ENCODE results near the gene CENPS. TPM values are rescaled to one million over a fixed set of nuclear protein-coding genes. Genes with fewer than 3 reads are reported as not detected.

The CENPS gene
- total RNA-seq, 2 donors from 2014 or later: 7.2 to 13.7 TPM

- Mint-ChIP-seq H3K4me3 (no peak overlapping the region), H3K9me3 (no peaks in the 10 kb centered on the region), H3K27me3 (no peaks in the 10 kb centered on the region), H3K27ac (no peak overlapping the region), H3K36me3 (ENCODE audit: low read depth) (peaks cover 5% of the 10 kb centered on the region), H3K4me1 (peaks cover 8% of the 10 kb centered on the region)
- no peak for ATAC-seq (replicated peaks)
Measured at GRCh38 chr1:10479296-10479695, 49.1 kb downstream of the CENPS start.

GRCh38 chr1:10480614-10481013 lies 50.4 kb downstream of the CENPS start:
- Mint-ChIP-seq H3K27me3 (no peaks in the 10 kb centered on the region), H3K36me3 (ENCODE audit: low read depth) (peaks cover 10% of the 10 kb centered on the region), H3K4me1 (peaks cover 14% of the 10 kb centered on the region), H3K9me3 (no peaks in the 10 kb centered on the region), H3K4me3 (no peak overlapping the region), H3K27ac (no peak overlapping the region)
- no peak for ATAC-seq (replicated peaks)

- Mint-ChIP-seq H3K27me3 (no peaks in the 10 kb centered on the region), H3K4me1 (peaks cover 12% of the 10 kb centered on the region), H3K36me3 (ENCODE audit: low read depth) (peaks cover 18% of the 10 kb centered on the region), H3K9me3 (no peaks in the 10 kb centered on the region), H3K4me3 (no peak overlapping the region), H3K27ac (peak overlapping the region; percentile 1)
- no peak for ATAC-seq (replicated peaks)
Measured at GRCh38 chr1:10484521-10484920, 54.3 kb downstream of the CENPS start.

- peaks cover 14% of the 10 kb centered on the region for H3K4me1 Mint-ChIP-seq
- peaks cover 21% of the 10 kb centered on the region for H3K36me3 Mint-ChIP-seq (ENCODE audit: low read depth)
- ATAC-seq (replicated peaks): no peak
- no peak overlapping the region for H3K27ac Mint-ChIP-seq
- H3K27me3 Mint-ChIP-seq: no peaks in the 10 kb centered on the region
- H3K9me3 Mint-ChIP-seq: no peaks in the 10 kb centered on the region
- no peak overlapping the region for H3K4me3 Mint-ChIP-seq
Measured at GRCh38 chr1:10489291-10490055, 59.2 kb downstream of the CENPS start.

GRCh38 chr1:10490286-10490970 lies 60.2 kb downstream of the CENPS start:
- Mint-ChIP-seq H3K36me3 (ENCODE audit: low read depth) (peaks cover 18% of the 10 kb centered on the region), H3K4me1 (peaks cover 15% of the 10 kb centered on the region), H3K4me3 (no peak overlapping the region)

More at GRCh38 chr1:10490286-10490970, 60.2 kb downstream of the CENPS start:
- Mint-ChIP-seq H3K9me3 (no peaks in the 10 kb centered on the region), H3K27ac (no peak overlapping the region), H3K27me3 (no peaks in the 10 kb centered on the region)
- ATAC-seq (replicated peaks): no peak

Other genes with a start within 250 kb of the CENPS start
- gene KIF1B, start 219.9 kb upstream of the CENPS start, total RNA-seq: 10 to 100 TPM; 13.5 to 17.0 TPM
- gene PGD, start 31.4 kb upstream of the CENPS start, total RNA-seq: 10 to 100 TPM; 24.8 to 86.0 TPM
- under 1 TPM in 1 of 2 donors, not detected in 1; 0.24 TPM for gene CORT, start 19.6 kb downstream of the CENPS start, total RNA-seq
- 10 to 100 TPM; 27.4 to 54.5 TPM for gene DFFA, start 42.1 kb downstream of the CENPS start, total RNA-seq
- gene PEX14, start 44.5 kb downstream of the CENPS start, total RNA-seq: 10 to 100 TPM; 18.4 to 21.7 TPM